MM.1S (cell line): Measurements from ENCODE around the gene ARAP3.

ENCODE experiments used
- DNase-seq: peaks from one replicate; pipeline ENCODE4 v3.0.0-alpha.2; 2015
- H2AFZ ChIP-seq: fragments of 300-600 bp; sonication (generic); 2 replicates; pipeline ENCODE4 v1.6.0; 2016; ENCODE audit warnings: antibody characterized with exemption, low read length
- H3F3A ChIP-seq: fragments of 300-600 bp; sonication (generic); 2 replicates; pipeline ENCODE4 v1.6.1; 2016; ENCODE audit warnings: mild to moderate bottlenecking, antibody characterized with exemption, low read length, moderate library complexity, mixed read lengths; ENCODE audit not compliant: insufficient read depth
- H3K27ac ChIP-seq: fragments of 300-600 bp; sonication (generic); 2 replicates; pipeline ENCODE4 v1.5.1; 2016; ENCODE audit warnings: mild to moderate bottlenecking, low read length
- H3K27me3 ChIP-seq: fragments of 300-600 bp; sonication (generic); replicated peaks from 2 replicates; pipeline ENCODE4 v1.6.0; 2016; ENCODE audit warnings: low read length; ENCODE audit not compliant: insufficient read depth
- H3K36me3 ChIP-seq: fragments of 300-600 bp; sonication (generic); replicated peaks from 2 replicates; pipeline ENCODE4 v1.6.1; 2016; ENCODE audit warnings: mild to moderate bottlenecking, low read length, mixed read lengths; ENCODE audit not compliant: insufficient read depth
- H3K4me1 ChIP-seq: fragments of 300-600 bp; sonication (generic); 2 replicates; pipeline ENCODE4 v1.6.1; 2016; ENCODE audit warnings: low read length, mixed read lengths
- H3K4me2 ChIP-seq: fragments of 300-600 bp; sonication (generic); 2 replicates; pipeline ENCODE4 v1.6.0; 2016; ENCODE audit warnings: low read depth, low read length
- H3K4me3 ChIP-seq: fragments of 300-600 bp; sonication (generic); 2 replicates; pipeline ENCODE4 v1.5.1; 2016; ENCODE audit warnings: low read length, mixed read lengths
- H3K79me2 ChIP-seq: fragments of 300-600 bp; sonication (generic); 2 replicates; pipeline ENCODE4 v1.6.1; 2016; ENCODE audit warnings: mixed run types, low read length, mixed read lengths
- H3K9ac ChIP-seq: fragments of 300-600 bp; sonication (generic); 2 replicates; pipeline ENCODE4 v1.6.1; 2016; ENCODE audit warnings: low read length, mixed read lengths
- H3K9me2 ChIP-seq: fragments of 300-600 bp; sonication (generic); replicated peaks from 2 replicates; pipeline ENCODE4 v1.6.1; 2016; ENCODE audit warnings: mild to moderate bottlenecking, low read length, mixed read lengths; ENCODE audit not compliant: insufficient read depth
- H3K9me3 ChIP-seq: fragments of 300-600 bp; sonication (generic); replicated peaks from 2 replicates; pipeline ENCODE4 v1.6.1; 2016; ENCODE audit warnings: mild to moderate bottlenecking, low read length, mixed read lengths; ENCODE audit not compliant: insufficient read depth
- H4K20me1 ChIP-seq: fragments of 300-600 bp; sonication (generic); 2 replicates; pipeline ENCODE4 v1.6.1; 2016; ENCODE audit warnings: mild to moderate bottlenecking, low read length, moderate library complexity, mixed read lengths; ENCODE audit not compliant: insufficient read depth
- CTCF ChIP-seq: fragments of 300-600 bp; sonication (generic); IDR thresholded peaks from 2 replicates; pipeline ENCODE4 v1.5.1; 2016; ENCODE audit warnings: antibody characterized with exemption, low read length, mixed read lengths
- EZH2 ChIP-seq: fragments of 300-600 bp; sonication (generic); optimal IDR thresholded peaks from 2 replicates; pipeline ENCODE3; 2017; ENCODE audit warnings: low read depth, mild to moderate bottlenecking, antibody characterized with exemption, low read length, mixed read lengths
- EZH2phosphoT487 ChIP-seq: fragments of 300-600 bp; sonication (generic); IDR thresholded peaks from 2 replicates; pipeline ENCODE4 v1.6.1; 2018; ENCODE audit warnings: antibody characterized with exemption, low read length

ARAP3 gene

GRCh38 chr5:141716468-141716867 is 34.4 kb upstream of the ARAP3 start:
- Histone ChIP-seq H3F3A (no peaks in the 10 kb centered on the region), H3K9me3 (no peaks in the 10 kb centered on the region), H4K20me1 (no peaks in the 10 kb centered on the region), H3K9me2 (no peaks in the 10 kb centered on the region), H3K79me2 (no peaks in the 10 kb centered on the region), H3K9ac (no peak overlapping the region), H3K36me3 (no peaks in the 10 kb centered on the region), H3K27ac (no peak overlapping the region), H3K4me1 (no peaks in the 10 kb centered on the region), H3K27me3 (no peaks in the 10 kb centered on the region), H3K4me2 (no peak overlapping the region), H3K4me3 (no peak overlapping the region), H2AFZ (no peak overlapping the region)
- no peak for DNase-seq
- TF ChIP-seq CTCF, result no peak
- no peak for TF ChIP-seq EZH2phosphoT487
- no peak for TF ChIP-seq EZH2

GRCh38 chr5:141716009-141716408 is 34.0 kb upstream of the ARAP3 start:
- no peak for DNase-seq
- Histone ChIP-seq H3K4me1 (no peaks in the 10 kb centered on the region), H3K9ac (no peak overlapping the region), H3K27me3 (no peaks in the 10 kb centered on the region), H3K36me3 (no peaks in the 10 kb centered on the region), H3K4me2 (no peak overlapping the region), H3K9me2 (no peaks in the 10 kb centered on the region), H3F3A (no peaks in the 10 kb centered on the region), H2AFZ (no peak overlapping the region), H3K27ac (no peak overlapping the region), H4K20me1 (no peaks in the 10 kb centered on the region), H3K4me3 (no peak overlapping the region), H3K9me3 (no peaks in the 10 kb centered on the region), H3K79me2 (no peaks in the 10 kb centered on the region)
- TF ChIP-seq EZH2 (no peak), EZH2phosphoT487 (no peak), CTCF (no peak)

GRCh38 chr5:141715346-141715905 is 33.4 kb upstream of the ARAP3 start:
- DNase-seq, result no peak
- Histone ChIP-seq H3K9ac (no peak overlapping the region), H3K4me1 (no peaks in the 10 kb centered on the region), H4K20me1 (no peaks in the 10 kb centered on the region), H3K9me3 (no peaks in the 10 kb centered on the region), H3K27me3 (no peaks in the 10 kb centered on the region), H3F3A (no peaks in the 10 kb centered on the region), H3K79me2 (no peaks in the 10 kb centered on the region), H3K4me3 (no peak overlapping the region), H3K9me2 (no peaks in the 10 kb centered on the region), H2AFZ (no peak overlapping the region), H3K36me3 (no peaks in the 10 kb centered on the region), H3K27ac (no peak overlapping the region), H3K4me2 (no peak overlapping the region)
- no peak for TF ChIP-seq EZH2

GRCh38 chr5:141714542-141715310 is 32.7 kb upstream of the ARAP3 start:
- no peaks in the 10 kb centered on the region for H3K36me3 ChIP-seq
- no peaks in the 10 kb centered on the region for H3F3A ChIP-seq
- no peaks in the 10 kb centered on the region for H4K20me1 ChIP-seq
- no peaks in the 10 kb centered on the region for H3K9me2 ChIP-seq
- H3K9me3 ChIP-seq, result no peaks in the 10 kb centered on the region
- TF ChIP-seq CTCF (no peak), EZH2phosphoT487 (no peak), EZH2 (no peak)
- H3K4me1 ChIP-seq, result no peaks in the 10 kb centered on the region
- H3K4me2 ChIP-seq, result no peak overlapping the region
- no peak overlapping the region for H2AFZ ChIP-seq
- no peak overlapping the region for H3K27ac ChIP-seq
- H3K4me3 ChIP-seq, result no peak overlapping the region
- DNase-seq, result no peak
- no peaks in the 10 kb centered on the region for H3K79me2 ChIP-seq
- no peaks in the 10 kb centered on the region for H3K27me3 ChIP-seq
- H3K9ac ChIP-seq, result no peak overlapping the region
